ENCODE results near the gene GPATCH1.
"Not testable (repeated sequence)": the region's sequence is repeated elsewhere in the genome, so short reads cannot be mapped to it uniquely, and the experiment has no call there.

GPATCH1 gene

GRCh38 chr19:33114312-33114711 is 33.3 kb downstream of the GPATCH1 start:
- DNase-seq (ENCODE audit: low read depth in 2 of 2) = no peak

DNA sequence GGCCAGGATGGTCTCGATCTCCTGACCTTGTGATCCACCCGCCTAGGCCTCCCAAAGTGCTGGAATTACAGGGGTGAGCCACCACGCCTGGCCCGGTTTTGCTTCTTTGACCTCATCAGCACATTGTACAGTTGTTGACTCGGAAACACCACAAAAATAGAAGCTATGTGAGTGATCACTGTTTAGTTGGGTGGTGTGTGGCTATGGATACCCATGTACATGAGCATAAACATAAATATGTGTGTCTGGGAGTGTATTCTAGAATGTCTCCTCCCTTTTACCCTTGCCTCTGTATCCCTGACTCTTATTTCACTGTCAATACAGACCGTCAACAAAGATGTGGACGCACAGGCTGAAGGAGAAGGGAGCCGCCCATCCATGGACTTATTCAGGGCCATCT is 36.5 kb downstream of the GPATCH1 start:
- DNase-seq (ENCODE audit: low read depth in 2 of 2) = no peak

DNA sequence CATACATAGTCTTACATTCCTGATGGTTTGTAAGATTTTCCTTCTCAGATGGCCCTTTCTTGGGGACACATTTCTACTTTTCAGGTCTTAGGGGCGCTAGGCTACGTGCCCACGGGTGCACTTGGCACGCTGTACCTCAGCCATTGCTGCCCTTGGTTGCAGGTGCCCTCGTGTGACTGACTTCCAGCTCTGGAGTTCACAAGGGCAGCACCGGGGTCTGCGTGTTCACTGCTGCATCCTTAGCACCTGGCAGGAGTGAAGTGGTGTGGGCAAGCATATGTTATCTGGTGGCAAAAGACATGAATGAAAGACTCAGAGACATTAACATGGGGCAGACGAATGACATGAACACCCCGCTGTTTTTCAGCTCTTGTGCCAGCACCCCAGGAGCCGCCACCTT is 37.7 kb downstream of the GPATCH1 start:
- no peak for DNase-seq (ENCODE audit: low read depth in 2 of 2)

GRCh38 chr19:33124207-33125098 is 43.5 kb downstream of the GPATCH1 start:
- no peak for DNase-seq (ENCODE audit: low read depth in 2 of 2)

GRCh38 chr19:33125929-33126388 is 45.0 kb downstream of the GPATCH1 start:
- peak; percentile 9 to 39 for DNase-seq (ENCODE audit: low read depth in 2 of 2)

DNA sequence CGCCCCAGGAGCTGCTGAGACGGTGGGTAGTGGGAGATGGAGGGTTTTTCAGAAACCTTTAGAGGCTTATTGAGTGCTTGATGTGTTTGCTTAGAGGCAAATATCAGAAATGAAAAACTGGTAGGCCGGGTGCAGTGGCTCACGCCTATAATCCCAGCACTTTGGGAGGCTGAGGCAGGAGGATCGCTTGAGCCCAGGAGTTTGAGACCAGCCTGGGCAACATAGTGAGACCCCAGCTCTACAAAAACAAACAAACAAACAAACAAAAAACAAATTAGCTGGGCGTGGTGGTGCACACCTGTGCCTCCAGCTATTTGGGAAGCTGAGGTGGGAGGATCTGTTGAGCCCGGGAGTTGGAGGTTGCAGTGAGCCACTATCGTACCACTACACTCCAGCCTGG is 45.7 kb downstream of the GPATCH1 start:
- not testable (repeated sequence) for DNase-seq (ENCODE audit: low read depth in 2 of 2)

DNA sequence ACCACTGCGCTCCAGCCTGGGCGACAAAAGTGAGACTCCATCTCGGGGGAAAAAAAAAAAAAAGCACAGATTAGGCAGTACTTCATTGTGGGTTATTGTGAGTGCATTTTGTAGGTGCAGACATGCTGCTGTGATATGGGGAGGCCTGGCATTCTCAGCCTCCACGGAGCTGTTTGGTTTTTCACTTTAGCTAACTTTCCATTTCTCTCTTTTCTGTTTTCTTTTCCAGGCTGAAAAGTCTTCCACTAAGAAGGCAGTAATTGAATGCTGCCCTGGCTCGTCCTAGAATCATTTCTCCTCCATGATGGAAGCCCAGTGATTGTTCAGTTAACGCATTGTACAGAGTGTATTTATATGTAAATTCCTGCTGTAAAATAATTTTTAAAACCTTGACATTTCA is 48.9 kb downstream of the GPATCH1 start:
- DNase-seq (ENCODE audit: low read depth in 2 of 2) = no peak

GRCh38 chr19:33130433-33130832 is 49.5 kb downstream of the GPATCH1 start:
- DNase-seq (ENCODE audit: low read depth in 2 of 2) = no peak

GRCh38 chr19:33132021-33132420 is 51.0 kb downstream of the GPATCH1 start, which contains the start of gene WDR88:
TSS of gene WDR88 (plus strand) at chr19:33132114. CDS start at chr19:33132170, 56 bp downstream.
- no peak for DNase-seq (ENCODE audit: low read depth in 2 of 2)

GRCh38 chr19:33132425-33132824 is 51.4 kb downstream of the GPATCH1 start:
- no peak for DNase-seq (ENCODE audit: low read depth in 2 of 2)

- no peak for DNase-seq (ENCODE audit: low read depth in 2 of 2)
Observed at GRCh38 chr19:33133438-33134031, 52.6 kb downstream of the GPATCH1 start.

GRCh38 chr19:33134571-33135041 is 53.6 kb downstream of the GPATCH1 start:
- DNase-seq (ENCODE audit: low read depth in 2 of 2) = peak; percentile 50 to 75

- DNase-seq (ENCODE audit: low read depth in 2 of 2) = no peak
Observed at GRCh38 chr19:33139165-33139564, 58.2 kb downstream of the GPATCH1 start.

DNA sequence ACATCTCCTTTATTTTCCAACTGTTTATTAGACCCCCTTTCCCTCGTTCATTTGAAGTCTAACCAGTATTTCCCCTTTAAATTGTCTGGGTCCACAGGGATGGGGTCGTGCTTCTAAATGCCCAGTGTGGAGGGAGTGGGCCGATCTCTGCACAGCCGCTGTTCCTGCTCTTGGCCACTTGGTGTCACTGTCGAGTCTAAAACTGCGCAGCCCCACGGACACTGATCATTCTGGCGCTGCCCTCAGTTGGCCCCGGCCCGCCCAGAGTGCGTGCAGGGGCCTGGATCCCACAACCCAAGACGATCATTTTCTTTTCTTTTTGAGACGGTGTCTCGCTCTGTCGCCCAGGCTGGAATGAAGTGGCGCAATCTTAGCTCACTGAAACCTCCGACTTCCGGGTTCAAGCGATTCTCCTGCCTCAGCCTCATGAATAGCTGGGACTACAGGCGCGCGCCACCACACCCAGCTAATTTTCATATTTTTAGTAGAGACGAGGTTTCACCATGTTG is 63.0 kb downstream of the GPATCH1 start:
- peak; percentile 34 to 52 for DNase-seq (ENCODE audit: low read depth in 2 of 2)

- DNase-seq (ENCODE audit: low read depth in 2 of 2) = no peak
Observed at GRCh38 chr19:33146209-33146608, 65.2 kb downstream of the GPATCH1 start.

GRCh38 chr19:33147538-33147937 is 66.6 kb downstream of the GPATCH1 start:
- DNase-seq (ENCODE audit: low read depth in 2 of 2) = no peak

DNA sequence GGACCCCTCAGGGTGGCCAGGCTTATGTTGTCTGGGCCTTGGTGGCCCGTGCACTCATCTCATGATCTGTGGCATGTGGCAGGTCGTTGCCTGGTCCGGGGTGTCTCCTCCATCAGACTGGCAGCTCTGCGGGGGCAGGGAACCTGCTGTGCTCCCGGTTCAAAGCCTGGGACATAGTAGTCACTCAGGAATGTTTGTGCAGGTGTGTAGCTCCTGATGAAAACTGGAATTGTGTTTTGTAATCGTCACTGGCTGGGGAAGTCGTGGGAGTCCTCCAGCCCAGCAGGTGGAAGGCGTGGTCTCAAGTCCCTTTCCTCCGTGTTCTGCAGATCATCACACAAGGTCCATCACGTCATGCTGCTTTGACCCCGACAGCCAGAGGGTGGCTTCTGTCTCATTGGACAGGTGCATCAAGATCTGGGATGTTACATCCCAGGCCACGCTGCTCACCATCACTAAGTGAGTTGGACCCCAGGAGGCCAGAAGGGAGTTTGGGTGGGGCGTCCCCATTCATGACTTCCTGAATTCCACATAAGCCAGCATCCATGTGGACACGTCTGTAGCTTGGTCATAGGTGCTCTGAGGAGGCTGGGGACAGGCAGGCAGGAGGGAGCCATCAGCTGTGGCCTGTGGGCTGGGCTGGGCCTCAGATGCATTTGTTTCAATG is 70.0 kb downstream of the GPATCH1 start:
- no peak for DNase-seq (ENCODE audit: low read depth in 2 of 2)

DNA sequence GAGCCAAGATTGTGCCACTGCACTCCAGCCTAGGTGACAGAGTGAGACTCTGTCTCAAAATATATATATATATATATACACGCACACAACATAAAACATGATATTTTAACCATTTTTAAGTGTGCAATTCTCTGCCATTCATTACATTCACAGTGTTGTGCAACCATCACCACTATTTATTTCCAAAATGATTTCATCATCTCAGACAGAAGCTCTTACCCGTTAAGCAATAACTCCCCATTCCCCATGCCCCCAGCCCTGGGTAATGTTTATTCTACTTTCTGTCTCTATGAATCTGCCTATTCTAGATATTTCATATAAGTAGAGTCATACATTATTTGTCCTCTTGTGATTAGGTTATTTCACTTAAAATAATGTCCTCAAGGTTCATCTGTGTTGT is 71.2 kb downstream of the GPATCH1 start:
- no peak for DNase-seq (ENCODE audit: low read depth in 2 of 2)

GRCh38 chr19:33152625-33153024 is 71.6 kb downstream of the GPATCH1 start:
- not testable (repeated sequence) for DNase-seq (ENCODE audit: low read depth in 2 of 2)

DNA sequence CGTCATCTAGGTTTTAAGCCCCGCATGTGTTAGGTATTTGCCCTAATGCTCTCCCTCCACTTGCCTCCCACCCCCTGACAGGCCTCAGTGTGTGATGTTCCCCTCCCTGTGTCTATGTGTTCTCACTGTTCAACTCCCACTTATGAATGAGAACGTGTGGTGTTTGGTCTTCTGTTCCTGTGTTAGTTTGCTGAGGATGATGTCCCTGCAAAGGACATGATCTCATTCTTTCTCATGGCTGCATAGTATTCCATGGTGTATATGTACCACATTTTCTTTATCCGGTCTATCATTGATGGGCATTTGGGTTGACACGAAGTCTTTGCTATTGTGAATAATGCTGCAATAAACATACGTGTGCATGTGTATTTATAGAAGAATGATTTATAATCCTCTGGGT is 73.3 kb downstream of the GPATCH1 start:
- DNase-seq (ENCODE audit: low read depth in 2 of 2) = not testable (repeated sequence)

- DNase-seq (ENCODE audit: low read depth in 2 of 2) = no peak
Observed at GRCh38 chr19:33156334-33156733, 75.4 kb downstream of the GPATCH1 start.

DNA sequence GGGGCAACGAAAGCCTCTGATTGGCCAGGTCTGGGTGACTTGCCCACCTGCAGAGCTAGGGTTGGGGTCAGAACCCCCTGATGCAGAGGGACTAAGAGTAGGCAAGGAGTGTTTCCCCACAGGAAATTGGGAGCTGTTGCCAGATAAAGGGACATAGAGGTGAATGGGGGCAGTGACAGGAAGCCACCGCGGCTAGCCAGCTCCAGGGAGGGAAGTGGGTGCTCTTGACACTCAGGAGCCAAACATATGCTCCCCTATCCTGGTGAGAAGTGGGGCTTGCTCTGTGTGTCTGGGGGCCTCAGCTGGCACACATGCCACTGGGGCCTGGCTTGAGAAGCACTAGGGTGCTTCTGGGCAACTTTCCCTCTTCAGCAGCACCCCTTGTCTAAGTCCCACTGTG is 76.9 kb downstream of the GPATCH1 start:
- DNase-seq (ENCODE audit: low read depth in 2 of 2) = no peak

All from stimulated activated CD4-positive, alpha-beta T cell treated with anti-CD3 and anti-CD28 coated beads, Interleukin-15, amount 100 ng/mL, for 48 hours (primary cell).